Measurements from ENCODE around the gene RBM19.

GRCh38 chr12:113954547-113954946 lies 11.6 kb downstream of the RBM19 start:
- TF ChIP-seq, protein P1, sequence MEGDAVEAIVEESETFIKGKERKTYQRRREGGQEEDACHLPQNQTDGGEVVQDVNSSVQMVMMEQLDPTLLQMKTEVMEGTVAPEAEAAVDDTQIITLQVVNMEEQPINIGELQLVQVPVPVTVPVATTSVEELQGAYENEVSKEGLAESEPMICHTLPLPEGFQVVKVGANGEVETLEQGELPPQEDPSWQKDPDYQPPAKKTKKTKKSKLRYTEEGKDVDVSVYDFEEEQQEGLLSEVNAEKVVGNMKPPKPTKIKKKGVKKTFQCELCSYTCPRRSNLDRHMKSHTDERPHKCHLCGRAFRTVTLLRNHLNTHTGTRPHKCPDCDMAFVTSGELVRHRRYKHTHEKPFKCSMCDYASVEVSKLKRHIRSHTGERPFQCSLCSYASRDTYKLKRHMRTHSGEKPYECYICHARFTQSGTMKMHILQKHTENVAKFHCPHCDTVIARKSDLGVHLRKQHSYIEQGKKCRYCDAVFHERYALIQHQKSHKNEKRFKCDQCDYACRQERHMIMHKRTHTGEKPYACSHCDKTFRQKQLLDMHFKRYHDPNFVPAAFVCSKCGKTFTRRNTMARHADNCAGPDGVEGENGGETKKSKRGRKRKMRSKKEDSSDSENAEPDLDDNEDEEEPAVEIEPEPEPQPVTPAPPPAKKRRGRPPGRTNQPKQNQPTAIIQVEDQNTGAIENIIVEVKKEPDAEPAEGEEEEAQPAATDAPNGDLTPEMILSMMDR (IDR thresholded peaks at IDR 0.05; ENCODE audit: low read length): no peak
- TF ChIP-seq EZH2 (IDR thresholded peaks at IDR 0.05; ENCODE audit: borderline replicate concordance, low read length): no peak
